Ureter (tissue), 1 donor: ENCODE data around the gene RAB29. TPM values are rescaled to one million over a fixed set of nuclear protein-coding genes. Genes with fewer than 3 reads are reported as not detected.
"Not testable (repeated sequence)": the region's sequence is repeated elsewhere in the genome, so short reads cannot be mapped to it uniquely, and the experiment has no call there.

ENCODE experiments used
- DNase-seq: peaks from one replicate; pipeline ENCODE4 v3.0.0-alpha.2; 2020; ENCODE audit warnings: low spot score
- total RNA-seq: library from RNA; stranded (reverse); gene quantifications from one replicate; pipeline ENCODE4 v1.2.4, GENCODE V29; 2023
- donor health status: DM: yes; HTN: yes; CAD: no.

Gene RAB29
- total RNA-seq = 19.2 TPM

- DNase-seq = peak; percentile 84
Measured at GRCh38 chr1:205775015-205775716, at the start of gene RAB29. RAB29 (minus strand) TSS chr1:205775482; CDS start chr1:205774956, 526 bp downstream.

- DNase-seq = no peak
Measured at GRCh38 chr1:205824180-205824579, 48.9 kb upstream of the RAB29 start.

- not testable (repeated sequence) for DNase-seq
Measured at GRCh38 chr1:205823260-205823659, 48.0 kb upstream of the RAB29 start.

GRCh38 chr1:205822397-205822796 is 47.1 kb upstream of the RAB29 start:
- DNase-seq = no peak

- no peak for DNase-seq
Measured at GRCh38 chr1:205817988-205818387, 42.7 kb upstream of the RAB29 start.

- no peak for DNase-seq
Measured at GRCh38 chr1:205817364-205817763, 42.1 kb upstream of the RAB29 start.

- DNase-seq = no peak
Measured at GRCh38 chr1:205813755-205814058, 38.4 kb upstream of the RAB29 start.

GRCh38 chr1:205812878-205813754 is 37.8 kb upstream of the RAB29 start, which contains the start of gene SLC41A1:
SLC41A1 (minus strand) TSS chr1:205813198; CDS start chr1:205810441, 2,757 bp downstream.
- peak; percentile 95 for DNase-seq

GRCh38 chr1:205812271-205812877 is 37.1 kb upstream of the RAB29 start:
- DNase-seq = no peak

- DNase-seq = no peak
Measured at GRCh38 chr1:205811660-205812059, 36.4 kb upstream of the RAB29 start.

- DNase-seq = no peak
Measured at GRCh38 chr1:205810448-205811157, 35.3 kb upstream of the RAB29 start.

GRCh38 chr1:205809942-205810345 is 34.7 kb upstream of the RAB29 start:
- DNase-seq = no peak

- no peak for DNase-seq
Measured at GRCh38 chr1:205809469-205809868, 34.2 kb upstream of the RAB29 start.

GRCh38 chr1:205805082-205805711 is 29.9 kb upstream of the RAB29 start:
- no peak for DNase-seq

GRCh38 chr1:205804605-205805004 is 29.3 kb upstream of the RAB29 start:
- no peak for DNase-seq

- DNase-seq = no peak
Measured at GRCh38 chr1:205803986-205804385, 28.7 kb upstream of the RAB29 start.

GRCh38 chr1:205802060-205802459 is 26.8 kb upstream of the RAB29 start:
- no peak for DNase-seq

GRCh38 chr1:205800981-205801703 is 25.9 kb upstream of the RAB29 start:
- DNase-seq = peak; percentile 59

- no peak for DNase-seq
Measured at GRCh38 chr1:205800427-205800826, 25.1 kb upstream of the RAB29 start.

- no peak for DNase-seq
Measured at GRCh38 chr1:205798577-205798976, 23.3 kb upstream of the RAB29 start.

GRCh38 chr1:205797168-205797567 is 21.9 kb upstream of the RAB29 start:
- DNase-seq = no peak
